HG03066 (cell line): Measurements from ENCODE around the gene KDF1.
"Not testable (repeated sequence)": the region's sequence is repeated elsewhere in the genome, so short reads cannot be mapped to it uniquely, and the experiment has no call there.

Experiments used
- ATAC-seq: cut with Tn5 transposase; IDR thresholded peaks from one replicate; pipeline ENCODE4 v1.9.1; 2021; ENCODE audit warnings: low read depth; ENCODE audit not compliant: unreplicated experiment

KDF1 gene

GRCh38 chr1:26959270-26959669 is 998 bp downstream of the KDF1 start:
- no peak for ATAC-seq

- ATAC-seq, result no peak
Measured at GRCh38 chr1:26957306-26957705, 3.0 kb downstream of the KDF1 start.

- ATAC-seq, result no peak
Measured at GRCh38 chr1:26956321-26956720, 3.9 kb downstream of the KDF1 start.

DNA sequence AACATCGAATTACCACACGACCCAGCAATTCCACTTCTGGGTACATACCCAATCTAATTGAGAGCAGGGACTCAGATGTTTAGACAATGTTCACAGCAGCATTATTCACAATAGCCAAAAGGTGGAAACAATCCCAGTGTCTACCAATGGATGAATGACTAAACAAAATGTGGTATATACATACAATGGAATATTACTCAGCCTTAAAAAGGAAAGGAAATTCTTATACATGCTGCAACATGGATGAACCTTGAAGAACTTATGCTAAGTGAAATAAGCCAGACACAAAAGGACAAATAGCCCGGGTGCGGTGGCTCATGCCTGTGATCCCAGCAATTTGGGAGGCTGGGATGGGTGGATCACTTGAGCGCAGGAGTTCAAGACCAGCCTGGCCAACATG is 6.9 kb downstream of the KDF1 start:
- no peak for ATAC-seq

- no peak for ATAC-seq
Measured at GRCh38 chr1:26951821-26952497, 8.3 kb downstream of the KDF1 start.

- ATAC-seq, result no peak
Measured at GRCh38 chr1:26951216-26951615, 9.1 kb downstream of the KDF1 start.

- no peak for ATAC-seq
Measured at GRCh38 chr1:26950602-26951001, 9.7 kb downstream of the KDF1 start.

DNA sequence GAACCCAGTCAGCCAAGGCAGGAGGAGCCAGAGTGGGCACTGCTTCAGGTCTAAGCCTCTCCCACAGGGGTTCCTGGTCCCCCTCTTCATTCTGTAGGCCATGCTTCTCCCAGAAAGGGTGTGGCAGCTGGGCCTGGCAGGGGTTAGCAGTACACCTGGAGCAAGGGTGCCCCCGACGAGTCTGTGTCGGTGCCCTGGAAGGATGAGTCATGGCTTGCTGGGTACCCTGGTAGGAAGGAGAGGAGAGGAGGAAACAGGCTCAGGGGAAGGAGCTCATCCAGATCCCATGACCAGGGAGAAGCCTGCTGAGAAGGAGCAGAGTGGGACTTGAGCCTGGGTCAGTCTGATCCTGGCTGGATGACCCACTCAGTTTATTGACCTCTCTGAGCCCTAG is 10.3 kb downstream of the KDF1 start:
- ATAC-seq, result no peak

- no peak for ATAC-seq
Measured at GRCh38 chr1:26949266-26949925, 10.9 kb downstream of the KDF1 start.

GRCh38 chr1:26948725-26949057 is 11.6 kb downstream of the KDF1 start:
- not testable (repeated sequence) for ATAC-seq

GRCh38 chr1:26946270-26946669 is 14.0 kb downstream of the KDF1 start:
- no peak for ATAC-seq

DNA sequence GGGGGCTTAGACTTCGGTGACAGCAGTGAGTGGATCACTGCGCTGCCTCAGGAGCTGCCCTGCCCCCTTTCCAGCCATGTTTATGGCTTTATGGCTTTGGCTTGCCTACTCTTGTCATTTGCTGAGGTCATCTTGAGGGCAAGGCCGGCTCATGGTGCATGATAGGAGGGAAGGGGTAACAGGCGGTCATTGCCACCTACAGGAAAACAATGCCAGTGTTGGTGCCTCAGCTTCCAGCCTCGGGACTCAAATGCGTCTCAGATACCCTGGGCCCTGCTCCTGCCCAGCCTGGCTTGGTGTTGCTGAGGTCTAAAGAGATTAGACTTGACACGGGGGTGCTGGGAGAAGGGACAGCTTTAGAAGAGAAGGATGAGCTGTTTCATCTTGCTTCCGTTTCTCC is 14.5 kb downstream of the KDF1 start:
- no peak for ATAC-seq

DNA sequence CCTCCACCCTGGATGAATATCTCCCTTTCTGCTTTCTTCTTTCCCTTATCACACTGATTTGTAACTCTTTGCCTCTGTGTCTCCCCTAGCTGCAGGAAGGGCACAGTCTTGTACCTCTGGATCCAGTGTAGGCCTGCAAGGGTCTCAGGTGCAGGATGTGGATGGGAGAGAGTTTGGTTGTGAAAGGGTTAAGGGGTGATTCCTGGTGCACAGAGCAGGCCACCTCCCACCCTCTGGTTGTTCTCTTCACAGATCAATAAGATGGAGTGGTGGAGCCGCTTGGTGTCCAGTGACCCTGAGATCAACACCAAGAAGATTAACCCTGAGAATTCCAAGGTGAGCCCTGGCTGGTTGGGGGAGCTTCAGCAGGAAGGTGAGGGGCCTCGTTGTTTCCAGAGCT is 15.1 kb downstream of the KDF1 start:
- no peak for ATAC-seq

GRCh38 chr1:26942656-26943055 is 17.6 kb downstream of the KDF1 start:
- ATAC-seq, result no peak

GRCh38 chr1:26941311-26941710 is 19.0 kb downstream of the KDF1 start:
- ATAC-seq, result no peak

DNA sequence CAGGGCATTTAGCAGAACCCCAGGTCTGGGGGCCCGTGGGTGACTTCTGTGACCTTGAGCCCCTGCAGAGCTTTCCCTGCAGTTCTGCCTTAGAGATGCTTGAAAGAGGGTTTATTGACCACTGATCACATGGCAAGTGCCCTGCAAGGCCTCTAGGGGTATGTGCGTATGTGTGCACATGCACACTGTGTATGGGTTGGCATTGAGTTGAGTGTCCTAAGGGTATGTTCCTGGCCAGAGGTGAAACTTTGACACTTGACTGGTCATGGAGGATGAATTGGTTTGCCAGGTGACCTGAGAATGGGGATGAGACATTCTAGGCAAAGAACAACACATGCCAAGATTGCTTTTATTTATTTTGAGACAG is 21.6 kb downstream of the KDF1 start:
- ATAC-seq, result no peak

DNA sequence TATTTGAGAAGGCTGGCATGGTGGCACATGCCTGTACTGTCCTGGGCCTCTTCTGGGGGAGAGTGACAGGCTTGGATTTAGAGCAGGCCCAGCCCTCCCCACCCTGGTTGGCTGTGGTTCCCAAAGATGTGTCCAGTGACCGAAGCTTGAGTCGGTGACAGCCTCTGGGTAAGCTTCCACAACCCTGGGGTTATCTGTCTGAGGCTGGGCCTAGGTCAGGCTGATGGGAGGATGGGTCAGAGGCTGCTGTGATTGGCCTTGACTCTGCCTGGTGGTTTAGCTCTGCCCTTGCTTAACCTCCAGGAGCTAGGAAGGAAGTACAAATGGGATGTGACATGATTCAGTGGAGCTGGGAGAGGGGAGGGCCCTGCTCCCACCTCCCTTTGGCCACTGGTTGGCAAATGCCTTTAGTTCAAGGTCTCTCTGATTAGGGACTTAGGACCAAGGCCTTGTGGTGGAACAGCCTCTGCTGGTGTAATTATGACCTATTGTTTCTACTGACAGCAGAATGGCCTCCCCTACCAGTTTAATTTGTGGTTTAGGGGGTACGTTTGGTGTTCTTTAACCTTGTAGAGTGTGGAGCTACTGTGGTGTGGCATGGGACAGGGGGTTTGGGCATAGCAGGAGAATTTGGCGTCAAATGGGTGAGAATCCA is 22.1 kb downstream of the KDF1 start:
- ATAC-seq, result no peak

DNA sequence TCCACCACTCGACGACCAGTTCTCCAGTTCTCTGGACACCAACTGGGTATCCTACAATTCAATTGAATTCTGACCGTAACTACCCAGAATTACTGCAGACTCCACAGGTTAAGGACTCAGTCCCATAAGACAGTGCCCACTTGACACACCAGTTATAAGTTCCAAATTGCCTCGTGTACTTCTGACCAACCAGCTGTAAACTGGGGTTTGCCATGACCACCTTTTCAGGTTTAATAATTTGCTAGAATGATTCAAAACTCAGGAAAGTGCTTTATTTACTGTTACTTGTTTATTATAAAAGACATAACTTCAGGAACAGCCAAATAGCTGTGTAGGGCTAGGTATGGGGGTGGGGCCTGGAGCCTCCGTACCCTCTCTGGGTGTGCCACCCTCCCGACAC is 23.4 kb downstream of the KDF1 start:
- ATAC-seq, result no peak

DNA sequence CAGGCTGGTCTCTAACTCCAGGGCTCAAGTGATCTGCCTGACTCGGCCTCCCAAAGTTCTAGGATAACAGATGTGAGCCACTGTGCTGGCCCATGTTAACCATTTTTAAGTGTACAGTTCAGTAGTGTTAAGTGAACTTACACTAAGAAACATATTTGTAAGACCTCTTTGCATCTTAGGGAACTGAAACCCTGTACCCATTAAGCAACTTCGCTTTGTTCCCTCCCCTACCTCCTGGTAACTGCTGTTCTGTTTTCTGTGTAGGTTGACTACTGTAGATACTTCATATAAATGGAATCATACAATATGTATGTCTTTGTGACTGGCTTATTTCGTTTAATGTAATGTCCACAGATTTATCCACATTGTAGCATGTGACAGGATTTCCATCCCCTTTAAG is 27.7 kb downstream of the KDF1 start:
- ATAC-seq, result peak; percentile 54

GRCh38 chr1:26923711-26924110 is 36.6 kb downstream of the KDF1 start:
- no peak for ATAC-seq

DNA sequence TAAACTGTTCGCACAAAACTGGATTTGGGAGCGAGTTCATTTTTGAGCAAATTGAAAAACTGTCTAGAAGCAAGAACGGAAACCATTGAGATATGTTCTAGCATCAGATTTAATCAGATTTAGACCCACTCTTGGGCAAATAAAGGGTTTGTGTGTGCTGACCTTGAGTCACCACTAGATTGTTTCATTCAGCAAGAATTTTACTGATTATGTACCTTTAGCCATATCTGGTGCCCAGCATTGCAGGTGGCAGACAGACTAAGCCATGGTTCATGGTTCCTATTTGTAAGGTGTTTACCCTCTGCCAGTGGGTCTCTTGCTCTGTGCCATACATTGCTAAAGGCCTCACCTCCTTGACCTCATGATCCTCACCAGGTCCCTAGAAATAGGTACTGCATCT is 37.4 kb downstream of the KDF1 start:
- ATAC-seq, result no peak

DNA sequence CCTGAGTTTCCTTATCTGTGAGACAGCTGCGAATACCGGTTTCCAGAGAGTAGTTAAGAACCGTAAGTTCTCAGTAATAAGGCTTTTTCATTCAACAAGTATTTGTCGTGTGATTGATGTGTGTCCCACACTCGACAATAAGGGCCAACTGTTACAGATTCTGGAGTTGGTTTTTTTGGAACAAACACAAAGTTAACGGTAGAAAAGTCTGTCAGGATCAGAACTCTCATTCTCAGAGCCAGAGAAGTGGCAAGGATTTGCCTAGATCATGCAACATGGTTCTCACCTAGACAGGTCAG is 37.9 kb downstream of the KDF1 start:
- ATAC-seq, result no peak
